PC-3 (cell line): ENCODE measurements around the gene FLYWCH1. TPM values are rescaled to one million over a fixed set of nuclear protein-coding genes. Genes with fewer than 3 reads are reported as not detected.
A peak's percentile ranks its signal among the peaks of the same experiment; 100 is the strongest.

Experiments used
- ATAC-seq: fragments of 200-7000 bp; cut with Tn5 transposase; 2 replicates; pipeline ENCODE4 v1.9.1; 2020; ENCODE audit warnings: mild to moderate bottlenecking, moderate library complexity
- BruUV-seq: library from RNA; stranded (reverse); fragments of 400-500 nt; replicated peaks from 2 replicates; lab custom pipeline; 2021; lab: Mats Ljungman, UMichigan
- CTCF ChIA-PET: fragments of 300-600 bp; sonication (Branson Sonifier 250); formaldehyde crosslinking; loops from one replicate; lab custom pipeline; 2022; ENCODE audit warnings: antibody characterized with exemption; lab: Charles Lee
- POLR2A ChIA-PET: fragments of 300-600 bp; sonication (Branson Sonifier 250); formaldehyde crosslinking; loops from one replicate; lab custom pipeline; 2022; ENCODE audit warnings: antibody characterized with exemption; ENCODE audit not compliant: unreplicated experiment; lab: Charles Lee
- DNase-seq: peaks from one replicate; pipeline ENCODE4 v3.0.0-alpha.2; 2015
- H2AFZ ChIP-seq: fragments of 300-600 bp; sonication (generic); 2 replicates; pipeline ENCODE4 v1.6.0; 2016; ENCODE audit warnings: antibody characterized with exemption, low read length
- H3F3A ChIP-seq: fragments of 300-600 bp; sonication (generic); one replicate; pipeline ENCODE4 v1.6.0; 2017; ENCODE audit warnings: antibody characterized with exemption, low read length, control low read depth, mild to moderate bottlenecking; ENCODE audit not compliant: unreplicated experiment
- H3K27ac ChIP-seq: fragments of 300-600 bp; sonication (generic); 2 replicates; pipeline ENCODE4 v1.5.1; 2016; ENCODE audit warnings: mild to moderate bottlenecking, low read length
- H3K27me3 ChIP-seq: fragments of 300-600 bp; sonication (generic); 2 replicates; pipeline ENCODE4 v1.6.1; 2016; ENCODE audit warnings: low read length, mixed read lengths
- H3K36me3 ChIP-seq: fragments of 300-600 bp; sonication (generic); 2 replicates; pipeline ENCODE4 v1.6.1; 2016; ENCODE audit warnings: low read depth, mixed run types, low read length, mixed read lengths
- H3K4me1 ChIP-seq: fragments of 300-600 bp; sonication (generic); 2 replicates; pipeline ENCODE4 v1.5.1; 2016; ENCODE audit warnings: low read length; ENCODE audit not compliant: insufficient read depth
- H3K4me2 ChIP-seq: fragments of 300-600 bp; sonication (generic); 2 replicates; pipeline ENCODE4 v1.6.0; 2016; ENCODE audit warnings: low read length
- H3K4me3 ChIP-seq: fragments of 300-600 bp; sonication (generic); 2 replicates; pipeline ENCODE4 v1.5.1; 2016; ENCODE audit warnings: mild to moderate bottlenecking, low read length, mixed read lengths
- H3K79me2 ChIP-seq: fragments of 300-600 bp; sonication (generic); 2 replicates; pipeline ENCODE4 v1.6.1; 2017; ENCODE audit warnings: low read length, mixed read lengths
- H3K9ac ChIP-seq: fragments of 300-600 bp; sonication (generic); 2 replicates; pipeline ENCODE4 v1.6.0; 2016; ENCODE audit warnings: mild to moderate bottlenecking, low read length
- H3K9me2 ChIP-seq: fragments of 300-600 bp; sonication (generic); replicated peaks from 2 replicates; pipeline ENCODE4 v1.6.1; 2016; ENCODE audit warnings: mixed run types, low read length, mixed read lengths
- H3K9me3 ChIP-seq: fragments of 300-600 bp; sonication (generic); 2 replicates; pipeline ENCODE4 v1.6.1; 2016; ENCODE audit warnings: low read length, mixed read lengths
- H4K20me1 ChIP-seq: fragments of 300-600 bp; sonication (generic); 2 replicates; pipeline ENCODE4 v1.6.1; 2016; ENCODE audit warnings: low read length, mixed read lengths
- CTCF ChIP-seq: fragments of 300-600 bp; sonication (generic); conservative IDR thresholded peaks from 2 replicates; pipeline ENCODE4 v1.5.1; 2017; ENCODE audit warnings: antibody characterized with exemption, low read depth, mild to moderate bottlenecking, low read length
- EZH2 ChIP-seq: fragments of 300-600 bp; sonication (generic); IDR thresholded peaks from one replicate; pipeline ENCODE4 v1.6.1; 2017; ENCODE audit warnings: antibody characterized with exemption, mild to moderate bottlenecking, low read length; ENCODE audit not compliant: unreplicated experiment
- EZH2phosphoT487 ChIP-seq: fragments of 300-600 bp; sonication (generic); IDR thresholded peaks from 2 replicates; pipeline ENCODE4 v1.6.1; 2018; ENCODE audit warnings: mild to moderate bottlenecking, antibody characterized with exemption, low read length, borderline replicate concordance
- intact Hi-C: fragments of 100-400 bp; cut with micrococcal nuclease; formaldehyde crosslinking; loops from 2 replicates; pipeline ENCODE4 v1.9.0; 2023
- total RNA-seq: library from RNA; depleted of rRNA; stranded (reverse); fragments of >200 nt; gene quantifications from 2 replicates; pipeline ENCODE4 v1.2.3, GENCODE V29; 2014

Gene FLYWCH1
- total RNA-seq, 1 experiment from 2014 or later: 41.4 TPM

DNA sequence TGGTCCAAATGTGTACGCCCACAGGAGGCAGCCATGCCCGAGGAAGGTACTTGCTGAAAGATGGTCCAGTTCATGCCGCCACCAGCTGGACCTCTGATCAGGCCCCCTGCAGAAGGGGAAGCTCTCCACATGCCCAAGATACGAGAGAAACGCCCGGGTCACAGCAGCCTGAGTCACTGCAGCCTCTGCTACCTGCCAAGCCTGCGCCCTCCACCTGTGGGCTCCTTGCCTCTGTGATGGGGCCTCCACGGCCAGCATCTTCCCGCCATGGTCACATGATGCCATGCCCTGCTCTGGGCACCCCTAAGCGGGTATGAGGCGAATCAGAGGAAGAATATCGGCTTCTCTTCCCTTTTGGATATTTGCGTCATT lies 38.6 kb downstream of the FLYWCH1 start:
- Histone ChIP-seq H3F3A (no peaks in the 10 kb centered on the region), H3K27me3 (no peaks in the 10 kb centered on the region), H4K20me1 (no peaks in the 10 kb centered on the region), H3K79me2 (no peaks in the 10 kb centered on the region), H3K9me3 (no peaks in the 10 kb centered on the region), H3K4me3 (no peak overlapping the region), H3K27ac (no peak overlapping the region), H2AFZ (no peak overlapping the region), H3K9ac (no peak overlapping the region), H3K9me2 (no peaks in the 10 kb centered on the region), H3K36me3 (no peaks in the 10 kb centered on the region), H3K4me1 (no peaks in the 10 kb centered on the region), H3K4me2 (no peak overlapping the region)
- ChIA-PET CTCF (interaction anchor here (0.6 kb wide), 1 partner anchor 15 kb away, joined by 15 read pairs; no protein-coding TSS in a partner anchor), POLR2A (no interaction called here)
- DNase-seq (no peak), ATAC-seq (no peak)
- BruUV-seq: no TSS peak
- intact Hi-C loops: no loop called here
- no peak for TF ChIP-seq CTCF
- TF ChIP-seq EZH2: no peak
- TF ChIP-seq EZH2phosphoT487: no peak

DNA sequence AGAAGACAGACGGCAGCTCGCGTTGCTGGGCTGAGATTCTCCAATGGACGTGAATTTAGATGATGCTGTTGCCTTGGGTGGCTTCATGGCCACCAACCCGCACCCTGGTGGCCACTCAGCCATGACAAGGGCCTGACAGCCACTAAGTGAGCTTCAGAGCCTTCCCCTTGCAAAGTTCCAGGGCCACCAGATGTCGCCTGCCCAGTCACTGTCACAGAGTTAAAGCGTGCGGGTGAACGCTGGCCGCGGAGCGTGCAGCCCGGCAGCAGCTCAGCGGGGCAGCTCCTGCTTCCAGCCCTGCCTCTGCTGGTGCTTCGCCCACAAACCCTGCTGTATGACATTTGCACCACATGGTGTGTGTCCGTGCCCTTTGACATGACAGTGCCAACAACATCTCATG lies 39.0 kb downstream of the FLYWCH1 start:
- ChIA-PET CTCF (no interaction called here), POLR2A (no interaction called here)
- Histone ChIP-seq H2AFZ (no peak overlapping the region), H3K27ac (no peak overlapping the region), H3K27me3 (no peaks in the 10 kb centered on the region), H3K79me2 (no peaks in the 10 kb centered on the region), H3K9ac (no peak overlapping the region), H4K20me1 (no peaks in the 10 kb centered on the region), H3K9me3 (no peaks in the 10 kb centered on the region), H3F3A (no peaks in the 10 kb centered on the region), H3K4me1 (no peaks in the 10 kb centered on the region), H3K4me2 (no peak overlapping the region), H3K9me2 (no peaks in the 10 kb centered on the region), H3K4me3 (no peak overlapping the region), H3K36me3 (no peaks in the 10 kb centered on the region)
- BruUV-seq: no TSS peak
- no peak for ATAC-seq
- intact Hi-C loops: no loop called here
- no peak for DNase-seq
- no peak for TF ChIP-seq EZH2
- TF ChIP-seq CTCF: no peak
- no peak for TF ChIP-seq EZH2phosphoT487

GRCh38 chr16:2952679-2953078 lies 40.9 kb downstream of the FLYWCH1 start:
- Histone ChIP-seq H3K9ac (no peak overlapping the region), H3K27me3 (no peaks in the 10 kb centered on the region), H3K9me3 (no peaks in the 10 kb centered on the region), H3K36me3 (no peaks in the 10 kb centered on the region), H3K4me2 (no peak overlapping the region), H4K20me1 (no peaks in the 10 kb centered on the region), H3K79me2 (no peaks in the 10 kb centered on the region), H3K27ac (no peak overlapping the region), H3K9me2 (no peaks in the 10 kb centered on the region), H3K4me1 (no peaks in the 10 kb centered on the region), H2AFZ (no peak overlapping the region), H3F3A (no peaks in the 10 kb centered on the region), H3K4me3 (no peak overlapping the region)
- CTCF ChIA-PET: interaction anchor here (0.6 kb wide), 3 partner anchors 27 to 37 kb away, joined by 3 to 6 read pairs (median 3); no protein-coding TSS in a partner anchor
- TF ChIP-seq EZH2 (no peak), CTCF (no peak), EZH2phosphoT487 (no peak)
- DNase-seq (peak; percentile 34), ATAC-seq (peak; percentile 58)
- no TSS peak for BruUV-seq
- POLR2A ChIA-PET: no interaction called here
- intact Hi-C loops: no loop called here
